SK-N-SH treated with all-trans-retinoic acid at 6 μM for 48 hours (cell line): ENCODE measurements around the gene EDNRB.

ENCODE experiments used
- ARNTL ChIP-seq: fragments of 450-650 bp; formaldehyde crosslinking; IDR thresholded peaks from 2 replicates; pipeline ENCODE4 v1.5.0; 2020; ENCODE audit warnings: low read depth, mild to moderate bottlenecking, moderate library complexity, borderline replicate concordance
- BACH2 ChIP-seq: fragments of 250-450 bp; sonication (Bioruptor Pico); IDR thresholded peaks from 2 replicates; pipeline ENCODE4 v1.9.0; 2021; ENCODE audit warnings: mild to moderate bottlenecking, borderline replicate concordance
- CREB5 ChIP-seq: fragments of 250-450 bp; sonication (Bioruptor Pico); IDR thresholded peaks from 2 replicates; pipeline ENCODE4 v1.5.1; 2020; ENCODE audit warnings: low read depth, mild to moderate bottlenecking, moderate library complexity
- CSDC2 ChIP-seq: fragments of 250-450 bp; sonication (Bioruptor Pico); IDR thresholded peaks from 2 replicates; pipeline ENCODE4 v1.5.0; 2020; ENCODE audit warnings: mild to moderate bottlenecking, moderate library complexity
- ESRRG ChIP-seq: fragments of 250-450 bp; sonication (Bioruptor Pico); IDR thresholded peaks from 2 replicates; pipeline ENCODE4 v1.6.1; 2021; ENCODE audit warnings: mild to moderate bottlenecking
- PATZ1 ChIP-seq: fragments of 250-450 bp; sonication (Bioruptor Pico); IDR thresholded peaks from 2 replicates; pipeline ENCODE4 v1.8.0; 2020; ENCODE audit warnings: mild to moderate bottlenecking, moderate library complexity, borderline replicate concordance
- POU6F1 ChIP-seq: fragments of 250-450 bp; sonication (Bioruptor Pico); IDR thresholded peaks from 2 replicates; pipeline ENCODE4 v1.8.0; 2021; ENCODE audit warnings: low read depth, mild to moderate bottlenecking, moderate library complexity, borderline replicate concordance
- PPARA ChIP-seq: fragments of 250-450 bp; sonication (Bioruptor Pico); IDR thresholded peaks from 2 replicates; pipeline ENCODE4 v1.5.0; 2020; ENCODE audit warnings: mild to moderate bottlenecking, borderline replicate concordance
- RARB ChIP-seq: fragments of 250-450 bp; sonication (Bioruptor Pico); IDR thresholded peaks from 2 replicates; pipeline ENCODE4 v1.8.0; 2021; ENCODE audit warnings: mild to moderate bottlenecking, moderate library complexity
- TSHZ2 ChIP-seq: fragments of 250-450 bp; sonication (Bioruptor Pico); IDR thresholded peaks from 2 replicates; pipeline ENCODE4 v1.5.0; 2020; ENCODE audit warnings: mild to moderate bottlenecking, moderate library complexity
- ZFP3 ChIP-seq: fragments of 250-450 bp; sonication (Bioruptor Pico); IDR thresholded peaks from 2 replicates; pipeline ENCODE4 v1.5.0; 2020; ENCODE audit warnings: mild to moderate bottlenecking, moderate library complexity
- ZFP30 ChIP-seq: fragments of 450-650 bp; formaldehyde crosslinking; IDR thresholded peaks from 2 replicates; pipeline ENCODE4 v1.5.0; 2022; ENCODE audit warnings: mild to moderate bottlenecking, moderate library complexity
- ZNF565 ChIP-seq: fragments of 450-650 bp; formaldehyde crosslinking; conservative IDR thresholded peaks from 2 replicates; pipeline ENCODE4 v1.5.0; 2020; ENCODE audit warnings: low read depth, mild to moderate bottlenecking, moderate library complexity
- ZNF8 ChIP-seq: fragments of 450-650 bp; formaldehyde crosslinking; IDR thresholded peaks from 2 replicates; pipeline ENCODE4 v1.5.0; 2020; ENCODE audit warnings: mild to moderate bottlenecking, moderate library complexity

- TF ChIP-seq CSDC2 (CRISPR knock-in tag) (no peak), ZFP30 (no peak), PATZ1 (CRISPR knock-in tag) (no peak), ZNF8 (CRISPR knock-in tag) (no peak), PPARA (CRISPR knock-in tag) (no peak), ESRRG (CRISPR knock-in tag) (no peak), ZFP3 (CRISPR knock-in tag) (no peak), POU6F1 (CRISPR knock-in tag) (no peak), CREB5 (CRISPR knock-in tag) (no peak), RARB (CRISPR knock-in tag) (no peak), TSHZ2 (CRISPR knock-in tag) (no peak), BACH2 (no peak), ZNF565 (no peak), ARNTL (CRISPR knock-in tag) (no peak)
Measured at GRCh38 chr13:77893066-77893465, 25.6 kb downstream of the EDNRB start.
